OCI-M2 (cell line): ENCODE results near the gene ACAD9.
"Not testable (repeated sequence)": the region's sequence is repeated elsewhere in the genome, so short reads cannot be mapped to it uniquely, and the experiment has no call there.

Experiments
- DNase-seq: peaks from one replicate; lab custom pipeline; 2025; ENCODE audit not compliant: unreplicated experiment; lab: John Stamatoyannopoulos, UW

ACAD9 gene

DNA sequence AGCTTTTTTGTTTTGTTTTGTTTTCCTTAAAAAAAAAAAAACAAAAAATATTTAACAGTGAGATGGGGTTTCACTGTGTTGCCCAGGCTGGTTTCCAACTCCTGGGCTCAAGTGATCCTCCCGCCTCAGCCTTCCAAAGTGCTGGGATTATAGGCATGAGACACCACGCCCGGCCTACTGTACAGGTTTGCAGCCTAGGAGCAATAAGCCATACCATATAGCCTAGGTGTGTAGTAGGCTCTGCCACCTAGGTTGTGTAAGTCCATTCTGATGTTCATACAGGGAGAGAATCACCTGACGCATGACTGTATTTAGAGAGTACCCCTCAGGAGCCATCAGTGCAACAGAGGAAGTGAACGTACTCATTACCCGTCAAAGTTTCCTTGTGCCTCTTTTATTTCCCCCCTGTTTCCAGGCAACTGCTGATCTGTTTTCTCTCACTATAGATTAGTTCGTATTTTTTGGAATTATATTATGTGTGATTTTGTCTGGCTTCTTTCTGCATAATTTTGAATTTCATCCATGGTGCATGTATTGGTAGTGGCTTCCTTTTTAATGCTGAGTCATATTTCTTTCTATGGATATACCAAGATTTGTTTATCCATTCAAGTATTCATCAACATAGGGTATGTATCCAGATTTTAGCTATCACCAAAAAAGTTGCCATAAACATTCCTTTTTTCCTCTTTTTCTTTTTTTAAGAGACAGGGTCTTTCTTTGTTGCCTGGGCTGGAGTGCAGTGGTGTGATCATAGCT is 9.9 kb downstream of the ACAD9 start:
- no peak for DNase-seq

DNA sequence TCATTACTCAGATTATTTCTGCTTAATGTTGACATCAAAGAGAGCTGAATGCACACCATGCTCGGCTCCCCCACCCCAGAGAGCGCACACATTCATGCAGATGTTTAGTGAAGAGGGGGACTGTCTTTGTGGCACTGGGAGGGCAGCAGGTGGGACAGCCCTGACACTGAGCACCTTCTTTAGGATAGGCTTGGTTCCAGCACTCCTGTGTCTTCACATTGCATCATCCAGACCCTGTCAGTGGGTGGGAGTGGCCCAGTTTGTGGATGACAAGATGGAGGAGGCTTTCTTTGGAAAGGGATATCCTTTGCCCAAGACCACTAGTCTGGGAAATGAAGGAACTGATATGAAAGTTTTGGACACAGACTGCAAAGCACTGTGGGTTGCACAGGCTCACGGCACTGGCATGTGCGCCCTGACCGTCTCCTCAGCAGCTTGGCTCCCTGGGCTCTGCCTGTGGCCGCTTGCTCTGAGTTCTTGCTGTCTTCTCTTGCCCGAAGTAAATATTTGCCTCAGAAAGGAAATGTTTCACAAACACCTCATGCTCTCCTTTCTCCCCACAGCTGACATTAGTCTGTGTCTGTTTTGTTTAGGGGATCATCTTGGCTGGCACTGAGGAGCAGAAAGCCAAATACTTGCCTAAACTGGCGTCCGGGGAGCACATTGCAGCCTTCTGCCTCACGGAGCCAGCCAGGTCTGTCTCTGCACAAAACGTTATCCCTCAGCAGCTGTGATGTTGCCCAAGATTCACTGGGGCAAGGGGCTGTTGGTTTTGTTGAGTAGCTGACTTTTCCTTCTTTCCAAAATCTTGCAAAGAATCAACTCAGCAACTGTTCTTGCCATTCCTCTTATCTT is 16.6 kb downstream of the ACAD9 start:
- no peak for DNase-seq

DNA sequence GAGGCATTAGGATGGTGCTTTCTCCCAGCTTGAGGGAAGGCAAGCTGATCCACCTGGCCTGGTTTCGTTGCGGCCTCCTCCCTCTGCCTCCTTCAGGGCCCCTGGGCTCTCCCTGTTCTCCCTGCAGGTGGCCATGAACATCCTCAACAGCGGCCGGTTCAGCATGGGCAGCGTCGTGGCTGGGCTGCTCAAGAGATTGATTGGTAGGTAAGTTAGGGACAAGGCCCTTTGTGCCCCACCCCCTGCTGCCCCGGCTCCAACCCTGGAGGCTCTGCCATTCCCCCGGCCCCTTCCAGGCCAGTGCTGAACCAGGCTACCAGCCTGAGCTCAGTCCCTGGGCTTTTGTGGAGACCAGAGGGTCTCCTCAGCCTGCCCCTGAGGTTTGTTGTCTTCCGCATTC is 23.0 kb downstream of the ACAD9 start:
- no peak for DNase-seq

DNA sequence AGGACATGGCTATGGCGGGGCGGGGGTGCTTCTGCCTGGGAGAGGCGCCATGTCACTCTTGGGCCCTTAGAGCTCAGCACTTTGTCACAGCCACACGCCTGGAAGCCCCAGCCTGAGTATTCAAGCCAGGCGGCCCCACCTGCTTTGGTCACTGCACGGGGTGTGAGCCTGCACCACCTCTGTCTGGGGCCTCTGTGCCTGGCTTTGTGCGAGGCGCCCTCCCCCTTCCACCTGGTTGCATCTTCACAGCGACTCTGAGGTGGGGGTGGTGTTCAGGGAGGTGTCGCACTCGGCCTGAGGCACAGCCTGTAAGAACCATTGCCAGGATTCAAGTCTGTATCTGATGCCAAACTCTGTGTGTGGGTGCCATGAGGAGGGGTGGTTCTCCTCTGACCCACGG is 24.1 kb downstream of the ACAD9 start:
- no peak for DNase-seq

DNA sequence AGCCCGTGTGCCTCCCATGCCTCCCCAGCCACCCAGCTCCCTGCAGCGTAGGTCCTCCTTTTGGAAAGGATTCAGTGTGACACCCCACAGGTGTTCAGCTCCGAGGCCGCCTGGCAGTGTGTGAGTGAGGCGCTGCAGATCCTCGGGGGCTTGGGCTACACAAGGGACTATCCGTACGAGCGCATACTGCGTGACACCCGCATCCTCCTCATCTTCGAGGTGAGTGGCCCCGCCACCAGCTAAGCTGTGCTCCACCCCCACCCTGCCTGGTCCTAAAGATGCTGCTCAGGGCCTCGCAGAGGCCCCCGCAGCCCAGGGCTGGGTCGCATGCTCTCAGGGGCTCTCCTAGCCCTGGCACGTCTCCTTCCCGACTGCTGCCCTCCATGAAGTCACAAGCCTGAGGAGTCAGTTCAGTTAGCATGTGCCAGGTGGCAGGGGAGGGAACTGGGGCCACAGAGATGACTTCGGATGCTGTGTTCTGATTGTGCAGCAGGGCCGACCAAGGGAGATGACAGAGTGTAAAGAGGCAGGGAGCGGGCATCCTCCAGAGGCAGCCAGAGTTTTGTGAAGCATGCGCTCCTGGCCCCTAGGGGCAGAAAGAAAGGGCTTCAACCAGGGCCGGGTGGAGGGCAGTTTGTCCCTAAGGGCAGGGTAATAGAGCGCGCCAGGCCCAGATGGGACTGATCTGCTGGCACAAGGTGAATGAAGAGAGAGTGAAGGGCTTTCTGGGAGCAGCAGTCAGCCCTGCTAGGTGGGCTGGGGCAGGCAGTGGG is 26.8 kb downstream of the ACAD9 start:
- no peak for DNase-seq

DNA sequence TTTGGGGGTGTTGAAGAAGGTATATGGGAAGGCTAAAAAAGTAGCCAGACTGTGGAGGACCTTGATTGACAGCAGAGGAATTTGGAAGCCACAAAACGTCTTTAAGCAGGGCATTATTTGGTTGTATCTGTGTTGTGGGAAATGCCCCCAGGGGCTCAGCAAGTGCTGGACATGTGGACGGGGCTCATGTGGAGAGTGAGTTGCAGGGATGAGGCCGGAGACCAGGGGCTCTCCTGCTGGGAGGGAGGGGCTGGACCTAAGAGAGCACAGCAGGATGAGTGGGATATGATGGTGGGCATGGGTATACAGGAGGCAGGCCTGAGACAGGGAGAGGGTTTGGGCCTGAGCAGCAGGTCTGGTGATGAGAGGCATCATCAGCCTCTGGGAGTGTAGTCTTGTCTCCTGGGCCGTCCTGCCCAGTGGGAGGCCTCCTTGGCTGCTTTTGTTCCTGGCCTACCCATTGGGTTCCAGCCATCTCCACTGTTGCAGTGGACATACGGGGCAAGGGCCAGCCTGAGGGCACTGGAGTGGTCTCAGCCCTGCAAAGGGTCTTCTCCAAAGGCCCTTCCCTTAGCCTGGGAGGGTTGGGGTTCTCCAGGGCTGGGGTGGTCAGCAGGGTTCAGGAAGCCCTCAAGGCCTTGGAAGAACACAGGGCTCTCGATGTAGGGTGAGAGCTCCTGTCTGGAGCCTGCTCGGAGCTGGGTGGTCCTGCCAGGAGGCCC is 27.5 kb downstream of the ACAD9 start:
- no peak for DNase-seq

DNA sequence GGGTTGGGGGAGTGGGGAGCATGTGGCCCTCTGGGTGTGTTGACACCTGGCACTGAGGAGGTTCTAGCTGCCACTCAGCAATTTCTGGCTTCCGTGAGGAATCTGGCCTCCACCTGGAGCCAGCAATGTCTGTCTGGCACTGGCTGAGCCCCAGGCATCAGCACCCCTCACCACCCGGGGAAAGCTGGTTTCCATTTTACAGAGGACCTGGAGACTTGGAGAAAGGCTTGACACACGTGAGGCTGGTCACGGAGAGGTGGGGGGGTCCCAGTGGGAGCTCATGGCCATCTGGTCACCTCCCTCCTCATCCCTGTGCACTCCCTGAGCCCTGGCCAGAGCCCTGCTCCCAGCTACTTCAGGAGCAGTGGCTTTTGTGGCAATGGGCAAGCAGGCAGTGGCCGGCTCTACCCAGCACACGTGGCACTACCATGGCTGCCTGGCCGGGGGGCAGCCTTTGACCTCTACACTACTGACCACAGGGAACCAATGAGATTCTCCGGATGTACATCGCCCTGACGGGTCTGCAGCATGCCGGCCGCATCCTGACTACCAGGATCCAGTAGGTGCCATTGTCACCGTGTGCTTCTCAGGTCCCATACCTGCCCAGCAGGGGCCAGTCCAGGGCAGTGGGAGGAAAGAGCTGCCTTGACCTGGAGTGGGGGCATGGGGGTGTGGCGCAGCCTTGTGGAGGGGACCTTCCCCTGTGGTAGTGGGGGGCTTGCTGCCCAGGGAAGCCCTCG is 28.5 kb downstream of the ACAD9 start:
- DNase-seq, result no peak

DNA sequence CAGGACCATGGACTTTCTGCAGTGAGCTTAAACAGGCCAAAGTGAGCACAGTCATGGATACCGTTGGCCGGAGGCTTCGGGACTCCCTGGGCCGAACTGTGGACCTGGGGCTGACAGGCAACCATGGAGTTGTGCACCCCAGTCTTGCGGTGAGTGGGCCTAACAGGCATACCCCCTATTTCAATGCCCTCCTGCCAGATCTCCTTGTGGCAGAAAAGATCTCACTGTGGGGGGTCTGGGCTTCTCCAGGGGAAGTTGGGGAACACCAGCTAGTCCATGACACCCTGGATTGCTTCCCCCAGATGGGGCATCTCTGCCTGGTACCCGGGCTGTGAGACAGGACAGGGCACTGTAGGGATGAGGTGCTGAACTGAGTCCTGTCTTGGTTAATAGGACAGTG is 29.5 kb downstream of the ACAD9 start:
- DNase-seq, result no peak

DNA sequence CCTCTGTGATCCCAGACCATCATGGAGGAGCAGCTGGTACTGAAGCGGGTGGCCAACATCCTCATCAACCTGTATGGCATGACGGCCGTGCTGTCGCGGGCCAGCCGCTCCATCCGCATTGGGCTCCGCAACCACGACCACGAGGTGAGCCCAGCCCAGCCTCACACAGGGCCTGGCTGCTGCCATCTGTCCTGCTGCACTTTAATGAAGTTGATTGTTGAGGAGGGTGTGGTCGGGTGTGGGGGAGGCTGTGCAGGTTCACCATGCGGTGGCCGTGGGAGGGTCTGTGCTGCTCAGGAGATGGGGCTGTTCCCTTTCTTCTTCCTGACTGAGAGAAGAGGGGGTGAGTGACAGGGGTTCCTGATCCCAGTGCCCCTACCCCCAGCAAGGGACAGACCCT is 30.6 kb downstream of the ACAD9 start:
- no peak for DNase-seq

DNA sequence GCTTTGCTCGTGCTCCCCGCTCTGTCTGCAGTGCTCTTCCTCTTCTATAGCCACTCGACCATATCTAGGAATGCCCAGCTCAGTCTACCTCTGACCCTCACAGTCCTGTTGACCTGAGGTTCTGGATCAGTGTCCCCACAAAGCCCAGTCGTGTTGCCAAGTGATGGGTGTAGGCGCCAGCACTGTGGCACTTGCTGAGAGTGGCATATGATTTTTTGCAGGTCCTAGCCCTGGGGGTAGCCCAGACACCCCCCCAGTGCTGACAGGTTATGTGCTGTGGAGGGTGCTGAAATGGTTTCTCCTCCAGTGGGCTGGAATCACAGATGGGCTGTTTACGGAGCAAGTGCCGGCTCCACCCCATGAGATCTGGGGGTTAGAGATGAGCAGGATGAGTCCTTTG is 32.5 kb downstream of the ACAD9 start:
- DNase-seq, result no peak

DNA sequence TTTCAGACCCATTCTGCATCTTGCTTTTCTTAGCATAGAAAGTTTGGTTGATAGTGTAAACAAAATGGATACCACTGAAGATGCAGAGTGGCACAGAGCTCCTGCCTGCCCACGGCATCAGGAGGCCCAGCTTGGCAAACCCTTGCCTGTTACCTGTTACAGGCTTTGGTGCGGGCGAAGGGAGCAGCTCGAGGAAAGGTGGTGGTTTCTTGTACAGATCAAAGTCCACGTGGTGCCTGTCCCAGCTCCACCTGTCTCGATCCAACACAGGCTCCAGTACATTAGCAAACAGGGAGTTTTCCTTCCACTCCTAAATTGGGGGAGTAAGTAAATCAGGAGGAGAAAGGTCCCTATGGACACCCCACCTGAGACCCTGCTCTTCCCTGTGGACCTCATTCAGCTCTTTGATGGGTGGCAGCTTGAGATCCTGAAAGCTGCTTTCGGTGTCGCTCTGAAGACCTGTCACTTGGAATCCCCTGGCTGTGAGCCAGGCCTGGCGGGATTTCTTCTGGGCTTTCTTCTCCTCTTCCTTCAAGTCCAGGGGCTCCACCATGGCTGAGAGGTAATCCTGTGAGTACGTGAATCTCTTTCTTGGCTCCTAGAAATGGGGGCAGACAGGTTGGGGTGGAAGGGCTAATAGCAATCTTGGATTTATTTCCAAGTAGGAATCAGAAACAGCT is 35.7 kb downstream of the ACAD9 start:
- no peak for DNase-seq

DNA sequence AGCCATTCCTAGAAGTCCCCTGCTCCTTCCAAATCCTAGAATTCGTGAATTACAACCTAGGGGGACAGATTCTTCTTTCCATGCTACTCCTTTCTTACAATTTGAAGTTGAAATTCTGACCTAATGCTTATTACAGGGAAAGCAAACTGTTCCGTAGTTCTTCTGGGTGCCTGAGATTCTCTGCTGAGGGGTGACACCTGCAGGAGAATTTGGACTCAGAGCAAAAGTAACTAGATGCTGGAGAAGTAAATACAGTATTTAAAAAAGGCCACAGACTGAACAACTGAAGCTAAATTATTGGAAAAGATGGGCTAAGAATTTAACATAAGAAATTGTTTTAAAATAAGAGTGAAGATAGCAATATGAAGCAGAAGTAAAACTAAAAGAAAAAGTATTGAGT is 37.9 kb downstream of the ACAD9 start:
- no peak for DNase-seq

DNA sequence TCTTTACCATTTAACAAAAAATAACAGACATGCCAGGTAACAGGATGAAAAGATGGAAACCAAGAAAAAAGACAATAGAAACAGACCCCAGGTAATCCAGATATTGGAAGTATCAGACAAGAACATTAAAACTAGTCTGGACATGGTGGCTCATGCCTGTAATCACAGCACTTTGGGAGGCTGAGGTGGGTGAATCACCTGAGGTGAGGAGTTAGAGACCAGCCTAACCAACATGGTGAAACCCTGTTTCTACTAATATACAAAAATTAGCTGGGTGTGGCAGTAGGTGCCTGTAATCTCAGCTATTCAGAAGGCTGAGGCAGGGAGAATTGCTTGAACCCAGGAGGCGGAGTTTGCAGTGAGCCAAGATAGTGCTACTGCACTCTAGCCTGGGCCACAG is 40.6 kb downstream of the ACAD9 start:
- DNase-seq, result no peak

DNA sequence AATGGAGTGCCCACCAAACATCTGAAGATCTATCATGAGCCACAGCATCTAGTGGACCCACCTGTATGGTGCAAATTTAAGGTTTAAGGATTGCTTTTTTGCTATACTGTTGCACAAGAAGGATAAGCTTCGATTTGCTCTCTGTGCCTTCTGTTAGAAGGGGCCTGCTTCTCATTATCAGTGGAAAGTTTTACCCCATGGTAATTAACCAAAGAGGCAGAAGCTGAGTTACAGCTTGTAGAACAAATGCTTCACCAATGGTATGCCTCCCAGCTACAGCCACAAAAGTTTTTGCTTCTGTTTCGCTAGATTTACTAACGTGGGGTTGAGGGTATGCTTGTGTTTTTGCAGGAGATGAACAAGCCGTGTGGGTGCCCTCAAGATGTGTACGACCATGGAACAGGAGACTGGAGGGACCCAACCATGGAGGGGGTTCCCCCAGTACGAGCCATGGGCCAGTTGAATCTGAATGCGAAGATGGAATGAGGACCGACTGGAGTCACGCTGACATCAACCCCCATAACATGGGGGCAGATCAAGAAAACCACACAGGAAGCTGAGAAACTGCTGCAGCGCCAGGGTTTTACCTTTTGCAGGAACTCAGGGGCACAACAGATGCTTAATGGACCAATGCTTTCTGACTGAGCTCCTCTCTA is 43.5 kb downstream of the ACAD9 start:
- no peak for DNase-seq

DNA sequence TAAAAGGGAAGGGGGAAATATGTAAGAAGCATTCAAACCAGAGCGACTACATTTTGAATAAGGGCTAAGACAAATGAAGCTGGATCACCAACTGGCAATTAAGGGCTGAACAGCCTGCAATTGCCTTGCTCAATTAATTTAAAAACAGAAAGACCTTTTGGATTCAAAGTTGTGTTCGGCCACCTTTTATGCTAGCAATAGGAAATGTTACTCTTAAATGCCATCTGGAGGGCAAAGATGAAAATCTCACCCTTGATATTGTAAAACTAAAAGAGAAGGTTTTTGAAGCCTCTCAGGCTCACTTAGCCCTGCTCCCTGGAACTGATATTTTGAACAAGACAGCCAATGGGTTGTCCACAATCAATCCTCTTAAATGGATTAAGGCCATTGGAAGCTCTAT is 44.2 kb downstream of the ACAD9 start:
- DNase-seq, result no peak

DNA sequence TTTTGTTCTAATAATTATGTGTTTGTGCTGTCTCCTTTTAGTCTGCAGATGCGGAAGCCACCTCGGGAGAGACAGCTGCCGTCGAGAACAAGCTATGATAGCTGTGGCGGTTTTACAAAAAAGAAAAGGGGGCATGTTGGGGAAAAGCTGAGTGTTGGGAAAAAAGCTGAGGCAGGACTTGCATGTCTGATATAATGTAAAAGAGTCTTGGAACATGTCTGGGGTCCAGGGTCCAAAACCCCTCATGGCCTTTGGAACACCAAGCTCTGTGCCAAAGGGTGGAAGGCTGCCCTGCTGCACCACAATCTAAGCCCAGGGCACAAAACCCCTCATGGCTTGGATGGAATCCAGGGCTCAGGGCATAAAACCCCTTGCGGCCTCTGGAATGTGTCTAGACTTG is 44.6 kb downstream of the ACAD9 start:
- DNase-seq, result not testable (repeated sequence)

DNA sequence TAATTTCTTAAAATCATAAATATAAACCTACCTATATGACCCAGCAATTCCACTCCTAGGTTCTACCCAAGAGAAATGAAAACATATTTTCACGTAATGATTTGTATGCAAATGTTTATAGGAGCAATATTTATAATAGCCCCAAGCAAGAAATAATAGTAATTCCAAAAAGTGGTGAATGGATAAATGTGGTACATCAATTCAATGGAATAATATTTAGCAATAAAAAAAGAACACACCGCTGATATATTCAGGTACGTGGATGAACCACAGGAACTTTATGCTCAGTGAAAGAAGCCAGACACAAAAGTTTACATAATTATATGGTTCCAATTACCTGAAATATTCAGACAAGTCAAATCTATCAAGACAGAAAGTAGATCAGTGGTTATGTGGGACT is 49.9 kb downstream of the ACAD9 start:
- DNase-seq, result no peak

DNA sequence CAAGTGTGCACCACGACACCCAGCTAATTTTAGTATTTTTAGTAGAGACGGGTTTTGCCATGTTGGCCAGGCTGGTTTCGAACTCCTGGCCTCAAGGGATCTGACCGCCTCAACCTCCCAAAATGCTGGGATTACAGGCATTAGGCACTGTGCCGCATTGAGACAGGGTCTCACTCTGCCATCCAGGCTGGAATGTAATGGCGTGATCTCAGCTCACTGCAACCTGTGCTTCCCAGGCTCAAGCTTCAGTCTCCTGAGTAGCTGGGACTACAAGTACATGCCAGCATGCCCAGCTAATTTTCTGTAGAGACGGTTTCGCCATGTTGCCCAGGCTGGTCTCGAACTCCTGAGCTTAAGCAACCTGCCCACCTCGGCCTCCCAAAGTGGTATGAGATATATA is 51.6 kb downstream of the ACAD9 start:
- DNase-seq, result no peak

DNA sequence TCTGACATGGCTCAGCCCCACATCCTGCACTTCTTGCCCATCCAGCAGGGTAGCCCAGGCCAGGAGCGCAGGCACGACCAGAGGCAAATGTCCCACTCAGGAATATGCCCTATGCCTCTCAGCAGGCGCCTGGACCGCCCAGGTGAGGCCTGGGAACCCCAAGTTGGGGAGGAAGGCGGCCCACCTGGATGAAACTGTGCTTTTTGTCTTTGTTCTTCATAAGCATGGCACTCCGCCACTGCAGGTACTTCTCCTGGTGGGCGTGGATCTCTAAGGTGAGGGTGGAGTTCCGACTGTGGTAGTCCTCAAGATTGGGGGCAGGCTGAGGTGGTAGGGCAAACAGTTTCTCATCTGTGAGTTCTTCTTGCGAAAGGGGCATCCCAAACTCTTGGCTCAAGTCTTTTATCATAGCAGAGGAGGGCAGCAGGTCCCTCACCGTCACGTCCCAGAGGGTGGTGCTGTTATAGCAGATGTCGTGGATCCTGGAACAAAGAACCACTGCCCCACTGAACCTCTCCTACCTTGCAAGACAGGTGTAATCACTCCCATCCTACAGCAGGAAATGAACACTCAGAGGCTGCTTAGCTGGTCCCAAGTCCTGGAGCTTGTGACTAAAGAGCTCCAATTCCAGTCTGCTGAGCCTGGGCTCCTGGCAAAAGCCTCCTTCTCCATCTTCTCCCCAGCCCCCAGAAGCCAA is 53.2 kb downstream of the ACAD9 start:
- DNase-seq, result no peak
